GM03348 (cell line): ENCODE measurements around the gene KCP.

Source experiments
- DNase-seq: peaks from one replicate; pipeline ENCODE4 v3.0.0; 2012; ENCODE audit warnings: low spot score

KCP gene

DNA sequence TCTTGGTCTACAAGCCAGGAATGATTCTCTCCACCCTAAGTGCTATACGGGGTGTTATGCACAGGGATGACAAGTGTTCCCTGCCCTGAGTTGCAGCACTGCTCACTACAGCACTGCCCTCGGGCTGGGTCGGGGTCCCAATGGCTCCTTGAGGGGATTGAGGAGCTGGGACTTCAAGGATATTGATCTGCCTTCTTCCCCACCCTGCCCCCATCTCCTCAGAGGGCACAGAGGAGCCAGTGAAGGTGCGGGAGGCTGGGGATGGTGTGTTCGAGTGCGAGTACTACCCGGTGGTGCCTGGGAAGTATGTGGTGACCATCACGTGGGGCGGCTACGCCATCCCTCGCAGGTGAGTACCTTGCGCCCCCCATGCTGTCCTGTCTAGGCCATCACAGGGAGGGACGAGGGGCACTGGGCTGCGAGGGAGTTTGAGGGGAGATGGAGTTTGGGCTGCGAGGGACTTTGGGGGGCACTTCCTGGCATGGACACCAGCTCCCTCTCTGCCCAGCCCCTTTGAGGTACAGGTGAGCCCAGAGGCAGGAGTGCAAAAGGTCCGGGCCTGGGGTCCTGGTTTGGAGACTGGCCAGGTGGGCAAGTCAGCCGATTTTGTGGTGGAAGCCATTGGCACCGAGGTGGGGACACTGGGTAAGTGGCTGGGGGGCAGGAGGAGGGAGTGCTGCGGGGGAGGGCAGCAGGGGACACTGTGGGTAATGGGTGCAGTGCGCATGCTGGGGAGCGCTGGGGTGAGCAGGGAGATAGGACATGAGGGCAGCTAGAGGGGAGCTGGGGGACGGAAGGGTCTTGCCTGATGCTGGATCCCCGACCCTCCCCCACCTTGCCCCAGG, 70.0 kb downstream of the KCP start:
- no peak for DNase-seq

DNA sequence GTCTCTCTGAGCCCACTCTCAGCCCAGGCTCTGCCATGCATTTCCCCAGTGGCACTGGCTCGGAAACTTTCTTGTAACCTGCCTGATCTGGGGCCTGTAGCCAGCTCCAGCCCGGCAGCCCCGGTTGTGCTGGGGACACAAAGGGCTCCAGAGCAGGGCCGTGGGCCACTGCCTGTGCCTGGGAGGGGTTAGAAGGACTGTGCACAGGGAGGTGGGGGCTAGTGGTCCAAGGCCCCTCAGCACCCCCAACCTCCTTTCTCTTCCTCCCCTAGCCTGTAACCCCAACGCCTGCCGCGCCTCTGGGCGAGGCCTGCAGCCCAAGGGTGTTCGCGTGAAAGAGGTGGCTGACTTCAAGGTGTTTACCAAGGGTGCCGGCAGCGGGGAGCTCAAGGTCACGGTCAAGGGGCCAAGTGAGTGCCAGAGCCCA, 70.7 kb downstream of the KCP start:
- DNase-seq: no peak

DNA sequence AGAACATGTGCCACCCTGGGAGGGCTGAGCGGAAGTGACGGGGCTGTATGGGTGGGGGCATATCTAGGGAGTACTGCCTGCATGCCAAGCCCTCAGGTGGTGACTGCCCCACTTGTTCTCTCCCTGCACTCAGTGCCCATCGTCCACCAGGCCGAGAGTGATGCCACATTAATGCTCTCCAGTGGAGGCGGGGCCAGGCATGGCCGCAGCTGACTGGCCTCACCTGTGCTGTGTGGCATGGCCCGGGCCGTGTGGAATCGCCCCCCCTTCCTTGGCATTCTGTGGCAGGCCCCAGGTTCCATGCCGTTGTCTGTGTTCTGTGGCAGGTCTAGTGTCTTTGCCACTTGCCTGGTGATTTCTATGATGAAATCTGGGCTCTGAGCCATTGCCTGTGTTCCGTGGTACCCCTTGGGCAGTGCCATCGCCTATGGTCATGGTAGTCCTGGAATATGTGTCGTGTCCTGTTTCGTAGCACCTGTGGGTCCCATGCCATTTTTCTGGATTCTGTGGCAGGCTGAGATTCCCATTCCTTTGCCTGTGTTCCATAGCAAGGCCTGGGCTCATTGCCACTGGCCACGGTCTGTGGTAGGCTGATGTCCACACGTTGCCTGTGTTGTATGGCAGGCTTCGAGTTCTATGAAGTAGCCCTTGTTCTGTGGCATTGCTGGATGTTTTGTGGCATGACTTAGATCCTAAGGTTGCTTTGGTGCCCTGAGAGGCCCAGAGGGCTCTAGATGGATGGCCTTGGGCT, 71.4 kb downstream of the KCP start:
- no peak for DNase-seq

DNA sequence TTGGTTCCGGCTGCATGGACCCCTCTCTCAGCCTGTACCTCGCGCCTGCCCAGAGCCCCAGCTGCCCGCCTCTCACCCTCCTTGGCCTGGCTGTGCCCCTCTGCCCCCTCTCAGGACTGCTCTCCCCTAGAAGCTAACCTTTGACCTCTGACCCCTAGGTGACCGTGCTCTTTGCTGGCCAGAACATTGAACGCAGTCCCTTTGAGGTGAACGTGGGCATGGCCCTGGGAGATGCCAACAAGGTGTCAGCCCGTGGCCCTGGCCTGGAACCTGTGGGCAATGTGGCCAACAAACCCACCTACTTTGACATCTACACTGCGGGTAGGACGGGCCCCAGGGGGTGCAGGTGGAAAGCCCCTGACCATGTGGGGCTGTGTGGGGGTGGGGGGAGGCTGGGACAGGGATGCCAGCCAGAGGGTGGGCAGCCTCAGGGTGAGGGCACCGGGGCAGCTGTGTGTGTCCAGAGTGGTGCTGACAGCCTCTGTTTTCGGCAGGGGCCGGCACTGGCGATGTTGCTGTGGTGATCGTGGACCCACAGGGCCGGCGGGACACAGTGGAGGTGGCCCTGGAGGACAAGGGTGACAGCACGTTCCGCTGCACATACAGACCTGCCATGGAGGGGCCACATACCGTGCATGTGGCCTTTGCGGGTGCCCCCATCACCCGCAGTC, 72.3 kb downstream of the KCP start:
- no peak for DNase-seq

DNA sequence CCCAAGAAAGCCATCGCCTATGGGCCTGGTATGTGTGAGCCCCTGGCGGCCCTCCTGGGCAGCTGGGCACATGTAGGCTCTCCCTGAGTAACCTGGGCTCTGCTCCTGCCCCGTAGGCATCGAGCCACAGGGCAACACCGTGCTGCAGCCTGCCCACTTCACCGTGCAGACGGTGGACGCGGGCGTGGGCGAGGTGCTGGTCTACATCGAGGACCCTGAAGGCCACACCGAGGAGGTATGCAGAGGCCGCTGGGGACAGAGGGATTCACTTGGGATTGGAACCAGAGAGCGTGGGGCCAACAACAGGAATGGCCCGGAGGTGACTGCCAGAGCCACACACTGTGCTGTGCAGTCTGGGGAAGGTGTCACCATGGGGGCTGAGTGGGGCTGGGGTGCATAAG, 73.0 kb downstream of the KCP start:
- DNase-seq: no peak

DNA sequence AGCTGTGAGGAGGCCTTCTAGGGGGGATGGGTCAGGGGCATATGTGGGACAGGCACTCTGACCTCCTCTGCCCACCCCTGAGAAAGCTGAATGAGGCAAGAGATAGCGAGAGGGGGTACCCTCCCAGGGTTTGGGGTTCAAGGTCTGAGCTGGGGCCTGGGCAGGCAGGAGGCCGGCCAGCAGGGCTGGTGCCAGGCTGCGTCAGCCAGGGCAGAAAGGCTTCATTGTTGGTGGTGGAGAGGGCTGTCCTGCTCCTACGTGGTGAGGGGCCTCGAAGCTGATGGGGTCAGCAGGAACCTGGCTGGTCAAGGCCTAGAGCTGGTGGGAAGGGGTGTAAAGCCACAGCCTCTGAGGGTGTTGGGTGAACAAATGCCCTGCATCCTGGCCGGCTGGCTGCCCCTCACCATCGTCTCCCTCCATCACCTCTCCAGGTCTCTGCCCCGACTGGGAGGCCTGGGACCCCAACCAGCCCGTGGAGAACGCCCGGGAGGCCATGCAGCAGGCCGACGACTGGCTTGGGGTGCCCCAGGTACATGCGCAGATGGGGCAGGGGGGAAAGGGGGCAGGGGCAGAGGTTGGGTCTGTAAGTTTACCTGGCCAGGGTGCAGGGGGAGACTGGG, 73.7 kb downstream of the KCP start:
- DNase-seq: no peak

DNA sequence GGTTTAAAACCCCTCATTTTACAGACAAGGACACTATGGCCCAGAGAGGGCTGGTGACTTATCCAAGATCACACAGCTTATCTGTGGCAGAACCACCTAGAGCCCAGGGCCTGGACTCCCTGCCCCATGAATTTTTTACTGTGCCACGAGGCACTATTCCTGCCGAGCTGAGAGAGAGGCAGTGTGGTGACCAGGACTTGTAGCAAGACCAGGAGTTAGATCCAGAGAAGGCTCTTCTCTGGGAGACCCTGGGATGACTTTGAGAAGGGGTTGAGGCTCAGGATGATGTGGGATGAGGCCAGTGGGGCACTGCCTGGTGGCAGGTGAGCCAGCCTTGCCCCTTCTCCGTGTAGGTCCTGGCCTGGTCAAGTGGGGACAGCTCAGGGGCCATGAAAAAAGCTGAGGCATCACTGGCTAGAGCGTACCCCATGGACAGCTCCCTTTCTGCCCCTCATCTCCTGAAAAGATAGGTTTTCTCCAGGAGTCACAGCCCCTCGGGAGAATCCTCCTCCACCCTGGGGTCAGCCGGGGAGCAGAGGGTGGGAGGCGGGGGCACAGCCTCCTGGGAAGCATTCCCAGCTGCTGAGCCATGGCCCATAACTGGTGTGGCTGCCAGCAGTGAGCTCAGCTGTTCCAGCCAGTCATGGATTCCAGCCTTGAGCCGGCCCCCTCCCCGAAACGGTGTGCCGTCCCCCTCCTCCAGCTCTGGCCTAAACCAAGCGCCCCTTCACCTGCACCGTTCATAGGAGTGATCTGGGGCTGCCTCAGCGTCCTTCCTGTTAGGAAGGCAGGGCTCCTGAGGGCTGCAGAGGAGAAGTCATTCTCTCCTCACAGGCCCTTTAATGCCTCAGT, 74.5 kb downstream of the KCP start:
- peak; percentile 84 for DNase-seq

DNA sequence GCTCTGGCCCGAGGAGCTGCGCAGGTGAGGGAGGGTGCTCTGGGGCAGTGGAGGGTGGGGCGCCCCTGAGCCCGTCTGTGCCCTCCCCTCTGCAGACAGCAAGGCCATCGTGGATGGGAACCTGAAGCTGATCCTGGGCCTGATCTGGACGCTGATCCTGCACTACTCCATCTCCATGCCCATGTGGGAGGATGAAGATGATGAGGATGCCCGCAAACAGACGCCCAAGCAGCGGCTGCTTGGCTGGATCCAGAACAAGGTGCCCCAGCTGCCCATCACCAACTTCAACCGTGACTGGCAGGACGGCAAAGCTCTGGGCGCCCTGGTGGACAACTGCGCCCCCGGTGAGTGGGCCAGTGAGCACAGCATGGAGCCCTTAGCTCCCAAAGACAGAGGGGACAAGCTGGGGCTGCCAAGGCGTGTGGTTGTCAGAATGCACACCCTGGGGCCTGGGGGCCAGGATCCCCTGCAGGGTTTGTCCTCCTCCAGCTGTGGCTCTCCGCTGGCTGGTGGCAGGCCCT, 75.2 kb downstream of the KCP start:
- DNase-seq: no peak

DNA sequence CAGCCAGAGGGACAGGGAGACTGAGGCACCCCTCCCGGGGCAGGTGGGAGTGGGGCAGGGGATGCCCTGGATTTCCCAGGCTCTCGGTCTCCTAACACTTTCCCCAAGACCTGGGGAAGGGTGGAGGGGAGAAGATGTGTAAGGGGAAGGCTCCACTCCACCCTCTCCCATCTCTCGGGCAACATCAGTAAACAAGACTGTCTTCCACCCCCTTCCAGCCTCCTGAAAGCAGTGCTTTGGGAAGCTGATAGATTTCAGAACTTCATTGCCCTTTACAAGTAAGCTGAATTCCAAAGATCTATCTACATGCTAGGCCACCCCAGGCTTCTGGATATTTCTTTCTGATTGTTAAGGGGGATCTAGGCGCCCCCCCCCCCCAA, 76.6 kb downstream of the KCP start:
- no peak for DNase-seq

DNA sequence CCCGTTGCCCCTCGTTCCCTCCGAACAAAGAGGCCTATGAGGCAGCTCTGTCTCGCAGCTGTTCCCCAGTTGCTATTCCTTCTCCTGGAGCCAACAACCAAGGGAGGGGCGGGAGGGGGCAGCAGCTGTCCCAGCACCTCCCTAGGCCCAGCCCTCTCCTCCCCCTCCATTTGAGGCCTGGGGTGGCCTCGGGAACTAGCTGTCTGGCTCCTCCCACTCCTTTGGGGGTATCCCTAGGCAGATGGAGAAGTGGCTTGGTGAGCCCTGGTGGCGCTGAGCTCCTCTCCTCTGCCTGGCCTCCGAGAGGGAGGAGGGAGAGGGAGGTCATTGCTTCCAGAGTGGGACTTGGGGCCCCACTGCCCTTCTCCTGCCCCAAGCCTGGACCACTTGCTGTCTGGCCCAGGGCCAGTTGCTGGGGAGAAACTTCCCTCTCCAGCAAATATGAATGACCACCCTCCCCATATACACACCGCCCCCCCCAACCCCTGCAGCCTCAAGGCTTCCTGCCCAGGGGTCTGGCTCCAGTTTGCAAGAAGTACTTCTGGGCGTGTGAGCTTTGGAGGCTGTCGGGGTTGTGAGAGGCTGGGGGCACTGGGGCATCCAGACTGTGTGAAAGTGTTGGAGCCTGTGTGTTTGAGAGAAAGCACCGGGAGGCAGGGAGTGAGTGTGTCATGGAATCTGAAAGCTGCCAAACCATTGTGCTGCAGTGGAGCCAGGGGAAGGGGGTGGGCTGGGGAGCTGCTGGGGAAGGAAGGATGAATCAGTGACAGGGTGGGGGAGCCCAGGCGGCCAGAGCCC, 77.2 kb downstream of the KCP start:
- peak; percentile 88 for DNase-seq

DNA sequence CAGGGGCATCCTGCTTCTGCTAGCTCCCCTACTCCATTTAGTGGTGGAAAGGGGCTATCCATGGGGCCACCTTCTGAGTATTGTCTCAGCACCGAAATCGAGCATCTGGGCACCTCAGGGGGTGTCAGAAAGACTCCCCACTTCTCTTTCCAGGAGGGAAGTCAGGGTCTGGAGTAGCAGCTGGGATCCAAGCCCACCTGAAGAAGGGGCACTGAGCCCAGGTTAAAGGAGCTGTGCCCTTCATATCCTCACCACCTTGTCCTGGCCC, 77.7 kb downstream of the KCP start:
- DNase-seq: no peak

DNA sequence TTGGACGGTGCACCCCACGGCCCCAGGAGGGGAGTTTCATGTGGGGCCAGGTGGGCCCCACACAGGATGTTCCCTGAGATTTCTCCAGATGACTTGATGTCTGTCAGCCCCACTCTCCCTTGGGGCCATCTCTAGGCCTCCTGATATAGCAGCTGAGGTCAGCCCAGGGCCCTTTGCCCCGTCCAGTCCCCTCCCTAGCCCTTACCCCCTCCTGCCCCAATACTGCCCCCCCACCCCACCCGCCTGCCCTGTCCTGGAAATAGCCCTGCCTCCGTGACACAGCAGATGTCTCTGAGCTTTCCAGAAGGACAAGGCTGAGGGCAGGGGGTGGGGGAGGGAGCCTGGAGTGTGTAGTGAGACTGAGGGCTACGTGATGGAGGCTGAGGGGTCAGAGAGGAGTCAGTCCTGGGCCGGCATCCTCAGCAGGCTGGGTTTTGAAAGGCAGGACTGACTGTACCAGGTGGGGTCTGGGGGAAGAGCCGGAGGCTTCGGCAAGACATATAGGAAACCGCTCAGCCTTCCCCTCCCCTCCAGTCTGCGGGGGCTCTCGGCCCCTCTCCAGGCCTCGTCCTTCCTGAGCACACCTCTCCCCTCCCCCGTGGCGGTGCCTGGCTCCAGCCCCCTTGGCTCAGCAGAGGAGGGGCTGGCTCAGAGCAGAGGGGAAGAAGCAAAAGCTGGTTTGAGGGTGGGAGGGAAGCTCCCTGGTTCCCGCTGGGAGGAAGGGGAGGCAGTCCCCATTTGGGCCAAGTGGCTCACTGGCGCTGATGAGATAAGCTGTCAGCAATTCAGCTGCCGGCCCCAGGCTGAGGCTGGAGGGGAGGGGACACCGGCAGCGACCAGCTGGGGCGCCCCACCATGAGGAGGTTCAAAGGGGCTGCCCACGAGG, 78.3 kb downstream of the KCP start:
- peak; percentile 62 for DNase-seq

DNA sequence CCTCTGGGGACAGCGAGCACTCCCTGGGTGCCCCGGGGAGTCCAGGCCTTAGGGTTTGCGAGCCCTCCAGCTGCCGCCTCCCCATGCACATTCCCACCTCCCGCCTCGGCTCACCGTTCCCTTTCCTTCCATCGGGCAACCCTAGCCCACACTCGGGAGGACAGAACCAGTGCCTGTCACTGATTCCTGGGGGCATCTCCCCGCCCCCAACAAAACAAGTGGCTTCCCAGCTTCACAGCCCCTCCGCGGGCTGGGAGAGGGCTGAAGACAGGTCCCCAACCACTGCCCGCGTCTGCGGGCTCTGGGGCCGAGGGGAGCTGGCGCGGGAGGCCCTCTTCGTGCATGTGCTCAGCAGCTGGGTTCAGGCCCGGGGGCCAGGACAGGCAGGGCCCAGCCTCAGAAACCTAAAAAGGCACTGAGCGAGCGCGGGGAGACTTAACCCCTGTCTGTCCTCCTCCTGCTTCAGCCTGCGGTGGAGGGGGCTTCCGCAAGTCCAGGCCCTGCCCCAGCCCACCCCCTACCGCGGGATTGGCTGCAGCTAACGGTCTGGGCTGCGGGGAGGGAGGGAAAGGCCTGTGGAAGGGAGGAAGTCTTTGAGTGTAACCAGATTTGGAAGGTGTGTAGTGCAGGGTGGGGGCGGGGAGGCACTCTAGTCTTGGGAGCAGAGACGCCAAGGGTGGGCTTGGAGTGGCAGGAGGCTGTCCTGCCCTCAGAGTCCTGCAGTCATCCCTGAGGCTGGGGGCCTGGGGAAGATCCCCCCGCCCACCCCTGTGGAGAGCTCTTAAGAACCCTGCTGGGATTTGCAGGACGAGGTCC, 79.1 kb downstream of the KCP start:
- DNase-seq: peak; percentile 80

DNA sequence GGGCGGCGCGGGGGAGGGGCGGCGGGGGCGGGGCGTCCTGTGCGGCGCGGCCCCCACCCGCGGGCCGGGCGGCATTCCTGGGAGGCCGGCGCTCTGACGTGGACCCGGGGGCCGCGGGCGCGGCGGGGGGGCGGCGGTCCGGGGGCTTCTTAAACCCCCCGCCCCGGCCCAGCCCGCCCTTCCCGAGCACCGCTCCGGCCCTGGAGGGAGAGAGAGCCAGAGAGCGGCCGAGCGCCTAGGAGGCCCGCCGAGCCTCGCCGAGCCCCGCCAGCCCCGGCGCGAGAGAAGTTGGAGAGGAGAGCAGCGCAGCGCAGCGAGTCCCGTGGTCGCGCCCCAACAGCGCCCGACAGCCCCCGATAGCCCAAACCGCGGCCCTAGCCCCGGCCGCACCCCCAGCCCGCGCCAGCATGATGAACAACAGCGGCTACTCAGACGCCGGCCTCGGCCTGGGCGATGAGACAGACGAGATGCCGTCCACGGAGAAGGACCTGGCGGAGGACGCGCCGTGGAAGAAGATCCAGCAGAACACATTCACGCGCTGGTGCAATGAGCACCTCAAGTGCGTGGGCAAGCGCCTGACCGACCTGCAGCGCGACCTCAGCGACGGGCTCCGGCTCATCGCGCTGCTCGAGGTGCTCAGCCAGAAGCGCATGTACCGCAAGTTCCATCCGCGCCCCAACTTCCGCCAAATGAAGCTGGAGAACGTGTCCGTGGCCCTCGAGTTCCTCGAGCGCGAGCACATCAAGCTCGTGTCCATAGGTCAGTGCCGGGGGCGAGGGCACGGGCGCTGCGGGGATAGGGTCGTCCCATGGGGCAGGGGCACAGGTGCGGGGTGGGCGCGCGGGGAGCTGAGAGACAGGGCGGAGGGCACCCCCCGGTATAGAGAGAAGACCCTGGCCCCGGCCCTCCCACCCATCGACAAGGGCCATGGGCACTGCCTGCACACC, 80.0 kb downstream of the KCP start, which contains the start of gene FLNC:
FLNC (plus strand) TSS at position 176 of the 947 bp plus-strand sequence; CDS start at position 408, 232 bp downstream.
- DNase-seq: peak; percentile 92

DNA sequence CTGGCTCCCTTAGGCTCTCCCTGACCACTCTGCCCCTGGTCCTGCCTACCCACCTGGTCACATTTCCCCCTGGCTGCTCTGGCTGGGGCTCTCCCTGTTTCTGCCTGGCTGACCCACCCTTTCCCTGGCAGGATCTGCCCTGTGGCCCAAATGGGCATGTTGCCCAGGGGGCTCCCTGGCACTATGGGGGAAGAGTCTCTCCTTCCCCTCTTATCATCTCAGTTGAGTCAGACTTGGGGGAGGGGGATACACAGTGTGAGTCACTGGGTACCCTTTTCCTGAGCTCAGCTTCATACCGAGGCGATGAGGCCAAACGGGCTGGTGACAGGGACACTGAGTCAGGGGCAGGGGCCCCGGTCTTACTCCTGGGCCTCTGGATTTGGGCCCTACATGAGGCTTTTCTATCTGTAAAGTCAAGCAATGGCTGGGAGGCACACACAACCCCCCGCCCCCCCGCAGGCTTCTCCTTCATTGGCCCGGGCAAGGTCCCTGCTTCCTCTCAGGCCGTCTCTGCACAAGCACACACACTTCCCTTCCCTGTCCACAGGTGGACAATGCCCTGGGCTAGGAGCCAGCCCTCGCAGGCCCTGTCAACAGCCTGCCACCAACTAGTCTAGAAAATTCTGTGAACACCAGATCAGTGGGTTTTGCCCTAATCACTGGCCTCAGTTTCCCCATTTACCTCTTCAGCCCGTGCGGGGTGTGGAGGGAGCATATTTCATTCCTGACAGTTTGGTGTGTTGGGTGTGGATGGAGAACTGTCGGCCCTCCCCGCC, 80.9 kb downstream of the KCP start:
- DNase-seq: peak; percentile 47

DNA sequence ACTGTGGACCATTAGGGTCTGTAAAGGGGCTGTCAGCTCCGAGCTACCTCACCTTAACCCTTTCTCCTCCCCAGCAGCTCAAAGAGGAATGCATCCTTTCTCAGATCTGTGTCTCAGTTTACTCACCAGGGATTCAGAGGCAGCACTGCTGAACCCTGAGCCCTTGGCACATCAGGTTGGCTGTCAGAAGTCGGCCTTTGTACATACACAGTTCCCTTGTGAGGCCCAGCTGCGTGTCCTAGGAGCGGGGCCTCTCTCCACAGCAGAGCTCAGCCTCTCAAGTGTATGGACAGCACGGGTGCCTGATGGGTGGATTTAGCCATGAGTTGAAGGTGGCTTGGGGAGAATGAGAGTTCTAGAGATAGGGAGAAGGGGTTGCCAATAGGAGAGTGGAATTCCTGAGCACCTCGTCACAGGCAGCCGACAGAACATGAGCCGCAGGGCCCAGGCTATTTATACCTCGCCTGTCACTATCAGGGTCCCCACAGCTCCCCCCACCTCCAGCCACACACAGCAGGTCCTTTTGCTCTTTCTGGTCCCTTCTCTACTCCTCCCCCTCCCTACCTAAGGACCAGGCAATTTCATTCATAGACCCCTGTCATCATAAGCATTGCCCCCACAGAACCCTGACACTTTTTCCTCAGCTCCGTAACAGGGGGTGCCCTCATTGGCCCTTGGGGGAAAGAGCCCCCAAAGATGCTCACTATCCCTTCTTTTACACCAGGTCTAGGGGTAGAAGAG, 82.4 kb downstream of the KCP start:
- DNase-seq: peak; percentile 73
